CD14-positive monocyte (primary cell): ENCODE results near the gene GRID2. TPM values are rescaled to one million over a fixed set of nuclear protein-coding genes. Genes with fewer than 3 reads are reported as not detected.

Experiments used
- DNase-seq, 3 donors: peaks; one replicate each; pipeline ENCODE4 v3.0.0-alpha.2; 2011 to 2022
- H2AFZ ChIP-seq: 2 replicates; pipeline ENCODE4 v1.6.0; 2012; ENCODE audit warnings: mild to moderate bottlenecking, low read depth, low read length, inconsistent platforms; ENCODE audit not compliant: insufficient read depth, poor library complexity, severe bottlenecking
- H3K27ac ChIP-seq, 2 donors: 1 replicate in 1 of 2; 2 replicates in 1 of 2; pipeline ENCODE4 v1.5.1; 2012 to 2013; ENCODE audit warnings: low read length in 2 of 2, control low read depth in 1 of 2, inconsistent platforms in 1 of 2, low read depth in 1 of 2, mild to moderate bottlenecking in 1 of 2
- H3K27me3 ChIP-seq, 2 donors: one replicate each; pipeline versions ENCODE4 v1.6.0 to v1.6.1; 2011 to 2013; ENCODE audit warnings: low read length in 2 of 2; ENCODE audit not compliant: control insufficient read depth in 2 of 2, insufficient read depth in 2 of 2
- H3K36me3 ChIP-seq, 2 donors: replicated peaks in 1 of 2; 1 replicate in 1 of 2; 2 replicates in 1 of 2; pipeline versions ENCODE4 v1.5.1 to v1.6.1; 2012 to 2013; ENCODE audit warnings: low read length in 2 of 2, control low read depth in 1 of 2, inconsistent platforms in 1 of 2, mild to moderate bottlenecking in 1 of 2; ENCODE audit not compliant: insufficient read depth in 2 of 2, control insufficient read depth in 1 of 2
- H3K4me1 ChIP-seq, 2 donors: 1 replicate in 1 of 2; 2 replicates in 1 of 2; pipeline versions ENCODE4 v1.5.1 to v1.6.1; 2012 to 2013; ENCODE audit warnings: low read length in 2 of 2, control low read depth in 1 of 2, inconsistent platforms in 1 of 2, mild to moderate bottlenecking in 1 of 2, moderate library complexity in 1 of 2; ENCODE audit not compliant: insufficient read depth in 2 of 2, control insufficient read depth in 1 of 2
- H3K4me2 ChIP-seq: replicated peaks from 2 replicates; pipeline ENCODE3; 2012; ENCODE audit warnings: low read length, moderate library complexity, mild to moderate bottlenecking; ENCODE audit not compliant: poor library complexity, severe bottlenecking; ENCODE audit errors: extremely low read depth
- H3K4me3 ChIP-seq, 3 experiments: fragments of 200-600 bp in 1 of 3; sonication (generic) in 1 of 3; replicated peaks in 1 of 3; 1 replicate in 2 of 3; 2 replicates in 1 of 3; pipeline ENCODE4 v1.5.1; 2011 to 2013; ENCODE audit warnings: low read length in 3 of 3, mild to moderate bottlenecking in 3 of 3, control low read depth in 2 of 3, low read depth in 2 of 3, inconsistent platforms in 1 of 3, moderate library complexity in 1 of 3
- H3K79me2 ChIP-seq: 2 replicates; pipeline ENCODE4 v1.6.0; 2012; ENCODE audit warnings: mild to moderate bottlenecking, control low read depth, inconsistent platforms, low read length, moderate library complexity; ENCODE audit not compliant: insufficient read depth
- H3K9ac ChIP-seq: 2 replicates; pipeline ENCODE4 v1.6.0; 2017; ENCODE audit warnings: low read length, mild to moderate bottlenecking; ENCODE audit not compliant: insufficient read depth, poor library complexity, severe bottlenecking
- H3K9me3 ChIP-seq, 2 donors: replicated peaks in 1 of 2; 1 replicate in 1 of 2; 2 replicates in 1 of 2; pipeline versions ENCODE4 v1.5.1 to v1.6.1; 2012 to 2013; ENCODE audit warnings: low read length in 2 of 2, control low read depth in 1 of 2; ENCODE audit not compliant: control insufficient read depth in 1 of 2, insufficient read depth in 1 of 2
- H4K20me1 ChIP-seq: 2 replicates; pipeline ENCODE4 v1.6.0; 2012; ENCODE audit warnings: mild to moderate bottlenecking, low read length, control low read depth, moderate library complexity; ENCODE audit not compliant: insufficient read depth
- H3K27ac Mint-ChIP-seq, 7 donors: one replicate each; pipeline ENCODE4 v1.8.0; 2020; ENCODE audit warnings: mild to moderate bottlenecking in 7 of 7, mixed read lengths in 7 of 7, moderate library complexity in 6 of 7, inconsistent platforms in 2 of 7
- H3K27me3 Mint-ChIP-seq, 3 donors: one replicate each; pipeline ENCODE4 v1.8.0; 2021 to 2022; ENCODE audit warnings: low read depth in 3 of 3, mild to moderate bottlenecking in 3 of 3, mixed read lengths in 3 of 3, moderate library complexity in 3 of 3, inconsistent platforms in 1 of 3
- H3K36me3 Mint-ChIP-seq, 2 donors: one replicate each; pipeline ENCODE4 v1.8.0; 2020; ENCODE audit warnings: mixed read lengths in 2 of 2, inconsistent platforms in 1 of 2, mild to moderate bottlenecking in 1 of 2
- H3K4me1 Mint-ChIP-seq: one replicate; pipeline ENCODE4 v1.8.0; 2020; ENCODE audit warnings: mild to moderate bottlenecking, mixed read lengths
- H3K4me3 Mint-ChIP-seq, 2 donors: one replicate each; pipeline ENCODE4 v1.8.0; 2020; ENCODE audit warnings: mild to moderate bottlenecking in 2 of 2, mixed read lengths in 2 of 2, moderate library complexity in 1 of 2
- H3K9me3 Mint-ChIP-seq, 7 donors: one replicate each; pipeline ENCODE4 v1.8.0; 2020 to 2022; ENCODE audit warnings: mixed read lengths in 7 of 7, mild to moderate bottlenecking in 6 of 7, moderate library complexity in 6 of 7, inconsistent platforms in 2 of 7
- WGBS: methylation state at CpG from one replicate; pipeline ENCODE4 v1.1.5; 2013; ENCODE audit warnings: missing lambda C conversion rate; ENCODE audit not compliant: insufficient coverage; 5-methylcytosine and 5-hydroxymethylcytosine counted together
- intact Hi-C, 2 donors: fragments of 100-400 bp; cut with micrococcal nuclease; formaldehyde crosslinking; loops; one replicate each; pipeline versions ENCODE4 v1.15.0 to v1.15.1; 2023
- polyA plus RNA-seq, 3 donors: library from polyadenylated mRNA; depleted of rRNA in 1 of 3; unstranded in 2 of 3; stranded (reverse) in 1 of 3; fragments of 300-500 nt in 2 of 3; fragments of >200 nt in 1 of 3; fragmentation: Illumina TruSeq in 2 of 3; gene quantifications; 1 replicate in 2 of 3; 2 replicates in 1 of 3; pipeline ENCODE4 v1.2.3, GENCODE V29; 2012 to 2021
- TF ChIP-seq, protein P1 (sequence below): fragments of 200-600 bp; IDR thresholded peaks from one replicate; pipeline ENCODE4 v1.8.0; 2022; ENCODE audit warnings: antibody characterized with exemption, mild to moderate bottlenecking

GRID2 gene
- polyA plus RNA-seq, 3 donors, result not detected

DNA sequence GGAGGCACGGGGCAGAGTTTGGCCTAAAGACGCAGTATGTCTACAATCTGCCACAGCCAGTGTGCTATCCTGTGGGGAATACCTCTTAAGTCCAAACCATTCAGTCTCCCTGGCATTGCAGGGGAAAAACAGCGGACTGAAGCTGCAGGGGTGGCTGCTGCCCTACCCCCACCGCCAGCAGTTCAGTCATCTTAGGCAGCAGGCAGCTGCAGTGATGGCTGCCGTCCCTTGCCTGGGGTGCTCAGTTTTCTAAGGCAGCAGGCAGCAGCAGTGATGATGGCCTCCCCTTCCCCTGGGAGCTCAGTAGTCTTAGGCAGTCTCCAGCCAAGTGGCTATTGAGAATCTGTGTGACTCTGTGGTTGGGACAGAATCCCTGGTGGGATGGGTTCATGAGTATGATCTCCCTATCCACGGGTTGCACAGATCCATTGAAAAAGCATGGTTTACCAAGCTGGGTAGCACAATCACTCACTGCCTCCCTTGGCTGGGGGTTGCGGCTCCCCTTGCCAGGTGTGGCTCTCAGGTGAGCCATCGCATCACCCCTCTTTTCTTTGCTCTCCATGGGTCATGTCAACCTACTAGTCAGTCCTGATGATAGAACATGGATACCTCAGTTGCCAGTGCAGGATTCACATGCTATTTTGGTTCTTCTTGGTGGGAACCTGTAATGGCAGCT, 48.9 kb upstream of the GRID2 start:
- intact Hi-C loops, result no loop called here
- peaks cover 2 to 25% (median 13%) of the 10 kb centered on the region in 7 donors for H3K9me3 Mint-ChIP-seq

DNA sequence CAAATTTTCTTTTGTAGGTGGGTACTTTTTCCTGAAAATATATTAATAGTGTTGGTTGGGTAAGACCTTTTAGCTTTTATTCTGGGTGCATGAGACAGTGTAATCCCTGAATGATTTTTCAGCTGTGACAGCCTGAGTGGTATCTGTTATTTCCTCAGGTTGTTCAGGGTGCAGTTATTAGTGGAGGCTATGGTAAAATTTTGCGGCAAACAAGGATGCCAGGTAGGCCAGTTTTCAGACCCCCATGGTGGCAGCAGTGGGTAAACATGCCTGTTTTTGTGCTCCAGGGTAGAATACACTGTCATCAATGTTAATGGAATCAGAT, 47.9 kb upstream of the GRID2 start:
- intact Hi-C loops, result no loop called here
- Histone ChIP-seq H2AFZ (no peak overlapping the region), H3K79me2 (no peaks in the 10 kb centered on the region), H3K27ac (no peak overlapping the region), H3K27me3 (no peaks in the 10 kb centered on the region), H3K4me2 (no peak overlapping the region), H3K9ac (no peak overlapping the region), H3K36me3 (no peaks in the 10 kb centered on the region), H3K9me3 (peaks cover 28 to 34% of the 10 kb centered on the region in 2 donors), H4K20me1 (no peaks in the 10 kb centered on the region), H3K4me1 (no peaks in the 10 kb centered on the region), H3K4me3 (no peak overlapping the region)
- no peak for DNase-seq
- Mint-ChIP-seq H3K9me3 (peaks cover 2 to 25% (median 13%) of the 10 kb centered on the region in 7 donors), H3K4me3 (no peak overlapping the region), H3K27ac (no peak overlapping the region), H3K4me1 (no peaks in the 10 kb centered on the region), H3K27me3 (no peaks in the 10 kb centered on the region), H3K36me3 (no peaks in the 10 kb centered on the region)
- WGBS, result 100% methylated on average over 1 of the region's 1 CpG
- TF ChIP-seq, protein P1, sequence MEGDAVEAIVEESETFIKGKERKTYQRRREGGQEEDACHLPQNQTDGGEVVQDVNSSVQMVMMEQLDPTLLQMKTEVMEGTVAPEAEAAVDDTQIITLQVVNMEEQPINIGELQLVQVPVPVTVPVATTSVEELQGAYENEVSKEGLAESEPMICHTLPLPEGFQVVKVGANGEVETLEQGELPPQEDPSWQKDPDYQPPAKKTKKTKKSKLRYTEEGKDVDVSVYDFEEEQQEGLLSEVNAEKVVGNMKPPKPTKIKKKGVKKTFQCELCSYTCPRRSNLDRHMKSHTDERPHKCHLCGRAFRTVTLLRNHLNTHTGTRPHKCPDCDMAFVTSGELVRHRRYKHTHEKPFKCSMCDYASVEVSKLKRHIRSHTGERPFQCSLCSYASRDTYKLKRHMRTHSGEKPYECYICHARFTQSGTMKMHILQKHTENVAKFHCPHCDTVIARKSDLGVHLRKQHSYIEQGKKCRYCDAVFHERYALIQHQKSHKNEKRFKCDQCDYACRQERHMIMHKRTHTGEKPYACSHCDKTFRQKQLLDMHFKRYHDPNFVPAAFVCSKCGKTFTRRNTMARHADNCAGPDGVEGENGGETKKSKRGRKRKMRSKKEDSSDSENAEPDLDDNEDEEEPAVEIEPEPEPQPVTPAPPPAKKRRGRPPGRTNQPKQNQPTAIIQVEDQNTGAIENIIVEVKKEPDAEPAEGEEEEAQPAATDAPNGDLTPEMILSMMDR, result no peak

More for the DNA sequence above, 48.9 kb upstream of the GRID2 start:
- Histone ChIP-seq H3K27ac (no peak overlapping the region), H3K36me3 (no peaks in the 10 kb centered on the region), H3K4me1 (no peaks in the 10 kb centered on the region), H4K20me1 (no peaks in the 10 kb centered on the region), H3K79me2 (no peaks in the 10 kb centered on the region), H2AFZ (no peak overlapping the region), H3K27me3 (no peaks in the 10 kb centered on the region), H3K9ac (no peak overlapping the region), H3K4me2 (no peak overlapping the region), H3K9me3 (peaks cover 28 to 34% of the 10 kb centered on the region in 2 donors), H3K4me3 (no peak overlapping the region)
- no peaks in the 10 kb centered on the region for H3K4me1 Mint-ChIP-seq
- H3K4me3 Mint-ChIP-seq, result no peak overlapping the region
- no peak for DNase-seq
- TF ChIP-seq, protein P1, result no peak
- WGBS, result 90% methylated on average over 7 of the region's 8 CpGs
- no peak overlapping the region for H3K27ac Mint-ChIP-seq
- H3K27me3 Mint-ChIP-seq, result no peaks in the 10 kb centered on the region
- no peaks in the 10 kb centered on the region for H3K36me3 Mint-ChIP-seq
